GM19438 (cell line): ENCODE data around the gene ALK.
"Not testable (repeated sequence)": the region's sequence is repeated elsewhere in the genome, so short reads cannot be mapped to it uniquely, and the experiment has no call there.

Experiments
- ATAC-seq: cut with Tn5 transposase; IDR thresholded peaks from one replicate; pipeline ENCODE4 v1.9.1; 2021; ENCODE audit warnings: low read depth; ENCODE audit not compliant: unreplicated experiment

ALK gene

DNA sequence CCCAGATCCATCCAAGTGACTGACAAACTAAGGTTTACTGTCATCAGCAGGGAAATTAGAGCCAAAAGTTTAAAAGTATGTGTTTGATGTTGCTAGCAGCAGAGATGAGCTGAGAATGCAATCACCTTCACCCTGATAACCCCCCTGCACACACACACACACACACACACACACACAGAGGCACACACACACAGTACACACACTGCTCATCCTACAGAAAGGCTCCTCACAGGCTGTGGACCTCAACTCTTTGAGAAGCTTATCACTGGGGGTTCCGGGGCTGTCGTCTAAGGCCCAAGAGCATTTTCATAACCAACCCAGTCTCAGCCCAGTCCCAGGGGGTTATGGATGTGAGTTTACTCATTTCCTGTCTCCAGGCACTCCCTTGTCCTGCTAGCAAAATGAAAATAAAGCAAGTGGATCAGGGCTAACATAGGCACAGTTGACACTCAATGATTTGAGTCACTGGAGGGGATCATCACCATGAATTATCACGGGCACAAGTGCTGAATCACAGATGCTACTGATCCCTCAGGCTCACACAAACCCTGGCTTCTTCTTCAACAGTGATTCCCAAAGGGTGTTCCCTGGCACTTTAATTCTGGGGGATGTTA lies 76.6 kb downstream of the ALK start:
- ATAC-seq, result no peak

DNA sequence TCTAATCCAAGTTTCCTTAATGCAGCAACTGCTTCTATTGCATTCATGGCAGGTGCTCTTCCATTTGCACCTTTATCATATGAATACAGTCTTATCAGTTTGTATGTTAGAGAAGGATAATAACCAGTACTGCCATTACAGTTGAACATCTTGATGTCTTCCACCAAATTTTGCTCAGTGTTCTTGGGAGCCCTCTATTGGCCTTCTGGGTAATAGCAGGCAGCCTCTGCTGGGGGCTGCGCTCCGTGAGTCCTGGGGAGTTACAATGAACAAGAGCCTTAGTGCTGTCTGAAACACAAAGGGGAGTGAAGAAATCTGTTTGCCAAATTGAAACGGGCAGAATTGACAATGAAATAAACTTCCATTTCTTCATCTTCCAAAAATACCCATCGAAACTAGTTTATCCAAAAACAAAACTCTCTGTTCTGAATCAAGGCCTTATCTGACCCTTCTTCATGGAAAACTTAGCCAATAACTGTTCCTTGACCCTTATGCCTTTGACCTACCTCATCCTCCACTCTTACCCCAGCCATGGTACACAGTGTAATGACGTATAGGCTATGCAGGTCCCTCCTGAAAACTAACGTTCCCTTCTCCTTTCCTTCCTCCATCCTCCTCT lies 79.9 kb downstream of the ALK start:
- no peak for ATAC-seq

DNA sequence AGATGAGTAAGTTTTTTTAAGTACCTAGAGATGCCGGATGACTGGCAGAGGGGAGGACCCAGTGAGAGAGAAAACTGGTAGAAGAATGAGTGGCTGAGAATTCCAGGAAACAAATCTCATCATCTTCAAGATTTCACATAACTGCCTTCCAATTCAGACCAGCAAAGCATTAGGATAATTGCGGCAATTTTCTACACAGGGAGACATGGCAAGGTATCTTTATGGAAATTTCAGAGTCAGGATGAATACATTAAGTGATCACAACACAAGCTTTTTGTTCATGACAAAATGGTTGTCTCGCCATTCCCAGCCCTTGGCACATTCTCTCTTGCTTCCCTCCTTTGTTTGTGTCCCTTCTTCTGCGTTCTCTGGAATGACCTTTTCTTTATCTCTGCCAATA lies 82.1 kb downstream of the ALK start:
- ATAC-seq, result no peak

DNA sequence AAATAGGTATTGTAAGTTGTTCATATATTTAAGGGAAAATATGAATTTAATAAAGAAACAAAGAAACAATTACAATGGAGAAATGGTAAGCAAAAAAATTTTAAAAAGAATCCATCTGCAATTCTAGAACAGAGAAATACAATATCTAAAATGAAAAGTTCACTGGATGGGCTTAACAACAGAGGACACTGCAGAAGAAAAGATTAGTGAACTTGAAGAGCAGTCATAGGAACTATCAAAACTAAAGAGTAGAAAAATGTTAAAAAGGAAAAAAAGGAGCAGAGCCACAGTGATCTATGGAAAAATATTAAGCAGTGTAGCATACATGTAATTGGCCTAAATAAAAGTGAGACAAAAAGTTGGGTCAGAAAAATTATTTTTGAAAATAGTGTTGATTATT lies 83.5 kb downstream of the ALK start:
- no peak for ATAC-seq

DNA sequence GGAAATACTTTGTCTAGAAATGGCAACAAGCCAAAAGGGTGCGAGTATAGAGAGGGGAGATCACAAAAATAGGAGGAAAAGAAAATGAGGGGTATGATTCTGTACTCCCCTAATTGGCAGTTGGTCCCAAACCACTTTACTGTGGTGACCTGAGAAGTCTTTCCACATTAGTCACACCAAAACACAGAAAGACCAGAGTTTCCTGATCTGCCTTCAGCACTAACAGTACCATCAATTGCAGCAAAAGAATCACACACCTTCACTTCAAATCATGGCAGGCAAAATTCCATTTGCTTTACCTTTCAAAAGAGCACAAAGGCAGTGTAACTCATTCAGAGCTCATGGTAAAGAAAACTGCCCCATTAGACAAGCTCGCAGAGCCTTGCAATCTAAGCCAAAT lies 86.8 kb downstream of the ALK start:
- no peak for ATAC-seq

DNA sequence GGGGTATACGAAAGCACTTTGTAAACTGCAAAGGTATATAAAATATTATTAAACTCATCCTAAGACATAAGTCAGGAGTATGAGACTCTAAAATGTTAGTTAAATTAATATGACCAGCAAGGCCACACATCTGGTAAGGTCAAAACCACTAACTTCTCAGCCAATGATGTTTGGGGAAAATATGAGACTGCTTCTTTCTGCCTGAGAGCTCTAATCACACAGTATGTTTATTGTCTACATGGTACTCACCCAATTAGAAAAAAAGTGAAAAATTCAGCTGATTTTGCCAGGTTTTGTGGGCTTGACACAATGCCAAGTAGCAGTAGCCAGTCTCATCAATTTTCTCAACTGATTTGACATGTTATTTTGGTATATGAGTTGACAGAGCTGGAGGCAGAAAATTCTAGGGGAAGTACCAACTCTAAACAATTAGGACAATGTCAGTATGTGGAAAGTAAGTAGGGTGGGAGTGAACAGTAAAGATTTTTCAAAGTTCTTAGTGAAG lies 87.3 kb downstream of the ALK start:
- ATAC-seq, result no peak

DNA sequence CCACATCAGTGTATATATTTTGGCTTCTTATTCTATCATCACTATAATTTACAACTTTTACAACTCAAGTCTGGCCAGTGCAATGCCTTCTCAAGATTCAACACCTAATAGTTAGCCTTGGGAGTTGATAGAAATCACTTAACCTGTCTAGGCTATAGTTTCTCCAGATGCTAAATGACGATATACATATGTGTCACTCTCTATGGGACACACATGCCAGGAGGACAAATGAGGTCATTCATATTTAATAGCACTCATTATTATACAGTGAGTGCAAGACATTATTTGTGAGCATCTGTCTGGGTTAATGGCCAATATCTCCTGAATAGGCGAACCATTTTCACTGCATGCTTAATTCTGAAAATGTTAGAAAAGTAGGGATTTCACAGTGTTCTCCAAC lies 89.8 kb downstream of the ALK start:
- no peak for ATAC-seq

DNA sequence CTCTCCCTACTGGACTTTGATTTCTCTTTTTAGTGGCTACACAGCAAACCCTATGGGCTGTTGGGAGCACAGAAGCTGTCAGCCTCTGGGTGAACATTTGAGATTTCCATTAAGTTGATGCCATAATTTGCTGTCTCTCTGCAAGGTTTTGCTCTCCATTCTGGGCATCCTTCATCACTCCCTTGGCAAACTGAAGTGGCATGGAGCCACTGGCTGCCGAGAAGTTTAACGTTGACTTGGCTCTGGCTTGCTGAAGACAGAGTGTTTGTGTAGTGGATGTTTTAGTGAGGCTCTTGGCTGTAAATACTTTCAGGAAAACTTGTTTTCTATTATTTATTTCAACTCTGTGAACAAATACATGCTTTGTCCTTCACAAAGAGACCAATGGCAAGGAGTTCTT lies 91.5 kb downstream of the ALK start:
- no peak for ATAC-seq

DNA sequence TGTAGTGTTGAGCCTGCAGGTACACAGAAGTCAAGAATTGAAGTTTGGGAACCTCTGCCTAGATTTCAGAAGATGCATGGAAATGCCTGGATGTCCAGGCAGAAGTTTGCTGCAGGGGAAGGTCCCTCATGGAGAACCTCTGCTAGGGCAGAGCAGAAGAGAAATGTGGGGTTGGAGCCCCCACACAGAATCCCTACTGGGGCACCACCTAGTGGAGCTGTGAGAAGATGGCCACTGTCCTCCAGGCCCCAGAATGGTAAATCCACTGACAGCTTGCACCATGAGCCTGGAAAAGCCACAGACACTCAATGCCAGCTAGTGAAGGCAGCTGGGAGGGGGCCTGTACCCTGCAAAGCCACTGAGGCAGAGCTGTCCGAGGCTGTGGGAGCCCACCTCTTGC lies 97.2 kb downstream of the ALK start:
- ATAC-seq, result not testable (repeated sequence)

DNA sequence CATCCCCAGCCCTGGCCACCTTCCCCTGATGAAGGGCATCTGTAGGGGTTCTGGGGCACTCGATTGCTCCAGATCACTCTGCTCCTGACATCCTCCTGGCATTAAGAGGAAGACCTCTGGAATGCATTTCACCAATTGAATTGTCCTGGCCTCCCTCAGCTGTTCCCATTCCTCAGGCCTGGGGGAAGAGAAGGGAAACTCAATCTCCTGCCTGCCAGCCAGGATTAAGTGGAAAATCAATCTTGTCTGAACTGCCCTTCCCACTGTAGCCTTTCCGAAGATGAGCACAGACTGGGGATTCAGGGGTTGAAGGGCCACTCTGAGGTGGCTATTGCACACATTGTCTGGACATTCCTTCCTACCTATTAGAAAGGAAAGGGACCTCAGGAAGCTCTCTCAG lies 99.8 kb downstream of the ALK start:
- ATAC-seq, result no peak

DNA sequence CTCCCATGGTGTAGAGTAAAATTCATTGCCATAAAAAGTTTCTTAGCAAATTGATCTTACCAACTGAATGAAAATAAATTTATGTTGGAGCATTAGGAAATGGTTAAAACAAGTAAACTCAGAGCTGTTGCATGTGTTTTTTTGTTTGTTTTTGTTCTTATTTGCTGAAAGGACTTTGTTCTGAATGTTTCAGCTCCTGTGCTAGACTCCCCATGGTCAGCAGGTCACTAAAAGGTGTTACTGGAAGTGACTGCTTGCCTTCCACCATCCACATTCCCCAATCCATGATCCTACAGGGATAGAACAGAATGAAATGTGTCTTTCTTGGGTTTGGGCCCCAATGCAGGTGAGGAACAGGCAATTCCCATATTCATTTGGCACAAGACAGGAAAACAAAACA lies 101.8 kb downstream of the ALK start:
- ATAC-seq, result no peak

DNA sequence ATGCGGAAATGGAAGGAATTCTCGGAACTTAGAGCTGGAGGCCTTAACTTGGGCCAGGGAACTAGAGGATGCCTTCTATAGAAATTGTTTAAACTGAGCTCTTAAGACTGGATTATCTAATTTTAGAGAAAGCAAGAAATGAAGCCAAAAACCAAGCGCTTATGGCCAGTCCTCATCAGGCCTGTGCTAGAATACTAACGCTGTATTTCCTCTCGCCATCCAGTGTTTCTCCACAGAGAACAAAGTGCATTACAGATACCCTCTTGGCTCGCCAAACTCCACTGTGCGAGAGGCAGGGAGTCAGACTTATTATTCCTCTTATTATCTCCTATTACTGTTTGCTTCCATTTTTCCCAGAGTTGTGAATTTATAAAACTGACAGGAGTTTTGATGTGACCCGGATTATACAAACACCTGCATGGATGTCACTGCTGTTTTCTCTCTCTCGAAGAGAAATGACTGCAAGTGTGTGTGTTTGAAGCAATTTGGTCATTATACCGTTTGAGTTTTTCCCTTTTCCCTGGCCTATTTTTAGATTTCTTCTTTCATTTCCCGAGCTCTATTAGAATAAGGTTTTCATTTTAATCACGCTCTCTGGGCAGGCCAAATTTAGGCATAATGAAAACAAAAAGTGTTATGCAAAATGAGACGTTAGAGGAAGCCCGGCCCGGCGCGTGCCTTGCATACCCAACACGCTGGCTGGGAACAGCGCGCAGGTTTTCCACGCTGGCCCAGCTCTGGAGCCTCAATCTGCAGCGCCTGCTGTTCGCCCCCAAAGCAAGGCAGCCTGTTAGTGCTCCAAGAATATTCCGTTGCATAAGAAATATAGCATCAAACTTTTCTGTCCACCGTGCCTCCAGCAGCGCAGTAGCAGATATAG lies 103.3 kb downstream of the ALK start:
- no peak for ATAC-seq

DNA sequence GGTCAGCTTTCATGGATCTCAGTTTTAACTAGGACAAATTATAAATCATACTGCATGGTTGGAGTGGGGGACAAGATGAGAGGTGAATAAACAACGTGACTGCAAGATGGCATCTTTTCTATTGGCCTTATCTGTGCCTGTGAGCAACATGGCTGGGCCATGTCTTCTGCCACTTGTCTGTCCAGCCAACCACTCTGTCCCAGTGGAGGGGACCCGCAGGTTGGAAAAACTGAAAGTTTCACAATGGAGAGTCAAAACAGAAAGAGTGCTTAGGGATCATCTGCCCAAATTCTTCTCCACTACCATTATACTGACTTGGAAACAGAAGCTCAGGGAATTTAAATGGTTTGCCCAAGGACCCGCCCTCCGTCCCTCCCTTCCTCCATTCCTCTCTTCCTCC lies 104.1 kb downstream of the ALK start:
- ATAC-seq, result no peak

DNA sequence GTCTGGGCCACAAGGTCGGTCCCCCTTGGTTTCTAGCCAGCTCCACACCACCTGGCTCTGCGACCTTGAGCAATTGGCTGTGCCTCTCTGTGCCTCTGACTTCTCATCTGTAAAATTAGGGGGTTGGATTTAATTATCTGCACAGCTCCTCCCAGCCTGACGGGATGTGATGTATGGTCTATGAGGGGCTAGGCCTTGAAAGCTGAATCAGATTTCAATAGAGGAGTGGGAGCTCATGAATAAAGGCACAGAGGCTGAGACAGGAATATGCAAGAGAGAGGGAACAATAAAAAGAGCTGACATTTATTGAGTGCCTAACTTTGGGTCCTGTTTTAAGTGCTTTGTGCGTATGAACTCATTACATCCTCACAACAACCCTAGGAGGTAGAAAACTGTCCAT lies 104.7 kb downstream of the ALK start:
- ATAC-seq, result no peak

DNA sequence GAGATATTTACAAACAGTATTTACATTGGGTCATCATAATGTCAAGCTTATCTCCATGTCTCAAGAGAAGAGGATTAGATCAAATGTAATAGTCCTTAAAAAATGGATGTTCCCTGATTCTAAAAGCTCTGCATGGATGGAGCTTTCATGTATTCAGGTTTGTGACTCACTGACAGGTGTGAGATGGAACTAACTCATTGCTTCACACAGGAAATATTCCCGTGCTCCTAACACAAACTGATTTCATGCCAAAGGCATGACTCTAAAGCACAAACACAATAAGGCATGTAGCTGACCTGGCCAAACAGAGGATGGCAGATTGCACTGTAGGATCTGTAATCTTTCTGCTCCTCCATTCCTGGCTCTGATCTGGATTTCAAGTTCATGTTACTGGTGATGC lies 110.0 kb downstream of the ALK start:
- ATAC-seq, result no peak

DNA sequence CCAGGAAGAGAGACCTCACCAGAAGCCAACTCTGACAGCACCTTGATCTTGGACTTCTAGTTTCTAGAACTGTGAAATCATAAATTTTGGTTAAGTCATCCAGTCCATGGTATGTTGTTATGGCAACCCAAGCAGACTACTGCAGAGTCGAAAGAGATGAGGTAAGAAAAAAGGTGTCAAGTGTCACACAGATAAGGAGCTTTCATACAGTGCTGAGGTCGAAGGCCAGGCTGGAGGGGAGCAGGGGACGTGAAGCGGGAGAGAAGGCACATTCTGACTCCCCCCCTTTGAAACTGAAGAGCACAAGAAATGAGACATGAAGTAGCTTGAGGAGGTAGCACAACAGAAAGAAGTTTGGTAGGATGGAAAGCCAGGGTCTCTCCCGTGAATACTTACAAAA lies 110.4 kb downstream of the ALK start:
- no peak for ATAC-seq

DNA sequence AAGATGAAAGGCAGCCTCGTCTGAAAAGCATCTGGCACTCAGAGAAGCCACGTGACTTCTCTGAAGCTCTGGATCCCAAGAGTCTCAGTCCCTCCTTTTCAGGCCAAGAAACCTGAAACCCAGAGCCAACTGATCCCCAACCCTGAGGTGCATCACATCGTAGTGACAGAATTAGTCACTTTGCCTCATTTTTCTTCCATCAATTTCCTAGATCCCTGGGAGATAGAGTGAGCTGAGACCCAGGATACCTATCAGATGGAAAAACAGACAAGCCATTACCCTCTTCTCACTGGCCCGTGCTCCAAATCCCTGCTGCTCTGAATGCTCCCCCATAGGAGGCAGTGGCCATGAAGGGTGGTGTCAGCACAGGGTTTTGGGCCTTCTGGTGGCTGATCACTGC lies 113.1 kb downstream of the ALK start:
- no peak for ATAC-seq

DNA sequence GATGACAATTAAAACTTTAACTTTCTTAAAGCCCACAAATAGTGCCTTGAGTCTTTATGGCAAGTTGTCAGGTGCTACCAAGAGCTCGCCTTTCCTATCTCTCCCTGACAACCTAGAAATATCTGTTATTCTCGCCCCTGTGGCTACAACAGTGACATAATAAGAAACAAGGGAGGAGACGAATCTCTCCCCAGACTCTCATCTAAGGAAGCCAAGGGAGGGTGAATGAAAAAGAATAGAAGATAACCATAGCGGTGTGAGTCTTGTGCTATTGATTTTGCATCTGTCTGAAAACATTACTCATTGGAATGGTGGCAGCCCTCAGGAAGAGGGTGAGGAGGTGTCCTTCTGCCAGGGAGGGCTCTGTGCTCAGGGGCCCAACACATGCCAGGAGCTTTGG lies 114.3 kb downstream of the ALK start:
- no peak for ATAC-seq

DNA sequence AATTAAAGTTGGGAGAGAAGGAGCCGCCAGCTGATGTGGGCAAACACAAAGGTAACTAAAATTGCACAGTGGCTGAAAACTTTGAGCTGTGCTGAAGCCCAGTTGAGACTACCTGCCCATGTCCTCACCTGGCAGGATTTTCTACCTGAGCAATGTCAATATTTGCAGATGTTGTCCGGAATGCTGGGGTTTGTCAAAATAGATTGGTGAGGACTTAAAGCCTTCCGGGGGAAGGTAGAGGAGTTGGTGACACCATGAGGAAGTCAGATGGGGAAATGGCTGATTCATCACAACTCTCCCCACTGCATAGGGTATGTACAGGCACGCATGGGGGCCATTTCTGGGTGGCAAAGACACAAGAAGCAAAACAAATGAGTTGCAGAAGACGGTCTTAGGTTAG lies 114.9 kb downstream of the ALK start:
- no peak for ATAC-seq

DNA sequence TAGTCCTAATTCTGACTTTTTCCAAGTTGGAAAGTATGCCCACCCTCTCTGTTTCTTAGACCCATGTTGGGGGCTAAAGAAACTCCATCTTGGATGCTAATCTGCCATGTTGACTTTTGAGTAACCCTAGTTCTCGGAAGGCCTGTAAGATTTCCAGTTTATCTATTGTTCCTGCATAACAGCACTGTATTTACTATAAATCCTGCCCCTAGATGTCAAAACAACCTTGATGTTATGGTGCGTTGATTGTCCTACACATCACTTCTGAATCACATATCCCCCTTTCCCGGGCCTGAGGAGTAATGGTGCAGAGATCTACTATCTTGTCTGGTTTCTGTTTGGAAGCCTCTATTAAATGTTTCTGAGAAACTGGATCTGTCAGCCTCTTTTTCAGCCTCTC lies 116.7 kb downstream of the ALK start:
- no peak for ATAC-seq

DNA sequence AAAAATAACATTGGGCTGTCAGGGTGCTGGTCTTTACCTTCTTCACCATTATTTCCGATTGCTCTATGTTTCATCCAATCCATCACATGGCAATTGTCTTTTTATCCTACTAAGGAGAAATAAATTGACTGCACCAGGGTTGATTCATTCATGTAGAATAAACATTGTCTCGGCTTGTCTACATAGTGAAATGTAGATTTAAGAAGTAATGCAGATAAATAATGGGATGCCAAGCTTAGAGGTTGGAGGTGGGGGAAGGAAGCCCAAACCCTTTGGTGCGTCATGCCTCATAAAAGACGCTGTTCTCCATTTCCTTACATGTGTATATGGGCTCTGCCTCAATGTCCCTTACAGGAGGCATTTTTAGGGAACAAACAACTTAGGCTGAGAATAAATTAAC lies 117.8 kb downstream of the ALK start:
- no peak for ATAC-seq

DNA sequence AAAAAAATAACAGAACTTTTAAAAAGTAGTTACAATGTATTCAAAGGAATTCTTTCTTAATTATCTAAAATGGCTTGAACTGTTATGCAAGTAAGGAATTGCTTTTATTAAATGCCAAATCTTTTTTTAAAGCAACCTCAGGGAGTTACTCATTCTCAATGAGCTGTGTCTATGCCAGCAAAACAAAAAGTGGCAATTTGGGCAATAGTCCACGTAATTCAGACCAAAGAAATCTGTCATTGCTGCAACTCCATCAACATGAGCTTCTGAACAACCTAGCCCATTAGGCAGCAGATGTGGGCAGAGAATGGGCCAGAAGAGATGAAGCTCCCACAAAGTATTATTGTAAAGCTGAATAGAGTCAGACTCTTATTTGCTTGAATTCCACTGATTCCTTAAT lies 118.4 kb downstream of the ALK start:
- ATAC-seq, result no peak
